ENCODE measurements around the gene EOMES.

EOMES gene

DNA sequence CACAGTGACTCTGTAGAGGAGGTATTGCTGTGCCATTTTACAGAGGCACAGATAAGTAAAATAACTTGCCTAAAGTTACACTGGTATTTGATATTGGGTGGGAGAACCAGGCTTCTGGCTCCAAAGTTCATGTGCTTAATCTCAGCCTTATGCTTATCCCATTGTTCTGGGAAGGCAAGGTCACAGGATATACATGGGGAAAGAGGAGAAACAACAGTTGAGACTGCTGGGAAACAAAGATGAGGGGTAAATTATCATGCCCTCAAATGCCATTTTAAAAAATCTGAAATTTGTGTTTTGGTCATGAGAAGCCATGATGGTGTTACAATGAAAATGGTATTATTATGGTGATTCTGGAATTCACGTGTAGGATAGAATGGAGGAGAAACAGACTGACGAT is 54.4 kb downstream of the EOMES start:
- no peak overlapping the region for H2AFZ ChIP-seq (ENCODE audit: low read depth, low read length)
- no peak overlapping the region for H3K9ac ChIP-seq (ENCODE audit: low read depth, low read length)
- H3K79me2 ChIP-seq (ENCODE audit: insufficient read depth, low read length), result no peaks in the 10 kb centered on the region
- H3K36me3 ChIP-seq (ENCODE audit: insufficient read depth, low read length), result no peaks in the 10 kb centered on the region
- no peak overlapping the region for H3K4me3 ChIP-seq (ENCODE audit: low read depth in 1 of 2, low read length in 2 of 2)
- H3K27ac ChIP-seq (ENCODE audit: low read length), result no peak overlapping the region
- peaks cover 11% of the 10 kb centered on the region for H3K4me1 ChIP-seq (ENCODE audit: insufficient read depth, low read length)
- ATAC-seq (ENCODE audit: insufficient read depth, low read depth) (no peak), DNase-seq (no peak)
- no peaks in the 10 kb centered on the region for H3K9me3 ChIP-seq (ENCODE audit: insufficient read depth, low read length, severe bottlenecking)
- H4K20me1 ChIP-seq (ENCODE audit: insufficient read depth, low read length), result no peaks in the 10 kb centered on the region
- no peaks in the 10 kb centered on the region for H3K27me3 ChIP-seq (ENCODE audit: insufficient read depth, low read length, poor library complexity)
- no peak for TF ChIP-seq EZH2 (IDR thresholded peaks at IDR 0.05; ENCODE audit: borderline replicate concordance, low read depth, low read length, severe bottlenecking)
- TF ChIP-seq, protein P1, sequence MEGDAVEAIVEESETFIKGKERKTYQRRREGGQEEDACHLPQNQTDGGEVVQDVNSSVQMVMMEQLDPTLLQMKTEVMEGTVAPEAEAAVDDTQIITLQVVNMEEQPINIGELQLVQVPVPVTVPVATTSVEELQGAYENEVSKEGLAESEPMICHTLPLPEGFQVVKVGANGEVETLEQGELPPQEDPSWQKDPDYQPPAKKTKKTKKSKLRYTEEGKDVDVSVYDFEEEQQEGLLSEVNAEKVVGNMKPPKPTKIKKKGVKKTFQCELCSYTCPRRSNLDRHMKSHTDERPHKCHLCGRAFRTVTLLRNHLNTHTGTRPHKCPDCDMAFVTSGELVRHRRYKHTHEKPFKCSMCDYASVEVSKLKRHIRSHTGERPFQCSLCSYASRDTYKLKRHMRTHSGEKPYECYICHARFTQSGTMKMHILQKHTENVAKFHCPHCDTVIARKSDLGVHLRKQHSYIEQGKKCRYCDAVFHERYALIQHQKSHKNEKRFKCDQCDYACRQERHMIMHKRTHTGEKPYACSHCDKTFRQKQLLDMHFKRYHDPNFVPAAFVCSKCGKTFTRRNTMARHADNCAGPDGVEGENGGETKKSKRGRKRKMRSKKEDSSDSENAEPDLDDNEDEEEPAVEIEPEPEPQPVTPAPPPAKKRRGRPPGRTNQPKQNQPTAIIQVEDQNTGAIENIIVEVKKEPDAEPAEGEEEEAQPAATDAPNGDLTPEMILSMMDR (IDR thresholded peaks at IDR 0.05; ENCODE audit: borderline replicate concordance, extremely low read depth, low read length, poor library complexity, severe bottlenecking), result no peak
- no peak overlapping the region for H3K4me2 ChIP-seq (ENCODE audit: insufficient read depth, low read length)

- Histone ChIP-seq H3K9me3 (ENCODE audit: insufficient read depth, low read length, severe bottlenecking) (no peaks in the 10 kb centered on the region), H3K27ac (ENCODE audit: low read length) (peak overlapping the region; percentile 44), H3K9ac (ENCODE audit: low read depth, low read length) (no peak overlapping the region), H3K36me3 (ENCODE audit: insufficient read depth, low read length) (no peaks in the 10 kb centered on the region), H3K4me1 (ENCODE audit: insufficient read depth, low read length) (peaks cover 11% of the 10 kb centered on the region), H3K4me3 (ENCODE audit: low read depth in 1 of 2, low read length in 2 of 2) (no peak overlapping the region), H3K4me2 (ENCODE audit: insufficient read depth, low read length) (no peak overlapping the region), H4K20me1 (ENCODE audit: insufficient read depth, low read length) (no peaks in the 10 kb centered on the region), H3K79me2 (ENCODE audit: insufficient read depth, low read length) (no peaks in the 10 kb centered on the region), H3K27me3 (ENCODE audit: insufficient read depth, low read length, poor library complexity) (no peaks in the 10 kb centered on the region), H2AFZ (ENCODE audit: low read depth, low read length) (peak overlapping the region; percentile 42; the same call in 1 of the 2 replicates)
- peak; percentile 26 for DNase-seq
- TF ChIP-seq, protein P1 (IDR thresholded peaks at IDR 0.05; ENCODE audit: borderline replicate concordance, extremely low read depth, low read length, poor library complexity, severe bottlenecking), result no peak
- no peak for TF ChIP-seq EZH2 (IDR thresholded peaks at IDR 0.05; ENCODE audit: borderline replicate concordance, low read depth, low read length, severe bottlenecking)
- peak; percentile 54 for ATAC-seq (ENCODE audit: insufficient read depth, low read depth)
Measured at GRCh38 chr3:27666708-27667107, 55.4 kb downstream of the EOMES start.

DNA sequence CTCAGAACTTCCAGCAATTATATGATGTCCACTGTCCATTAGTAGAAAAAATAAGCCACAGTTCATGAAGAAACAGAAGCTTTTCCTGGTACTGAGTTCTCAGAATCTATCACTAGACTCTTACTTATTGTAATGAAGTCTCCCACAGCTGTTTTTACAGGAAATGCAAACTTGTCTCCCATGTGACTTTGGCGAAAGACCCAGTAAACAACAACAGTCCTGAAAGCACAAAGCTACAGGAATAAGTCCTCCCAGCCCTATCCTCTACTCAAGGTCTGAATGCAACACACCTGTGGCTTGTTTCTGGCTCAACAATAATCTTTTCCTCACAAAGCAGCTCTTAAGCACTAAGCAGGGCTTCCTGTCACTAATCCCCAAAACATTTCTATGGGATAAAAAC is 55.9 kb downstream of the EOMES start:
- Histone ChIP-seq H4K20me1 (ENCODE audit: insufficient read depth, low read length) (no peaks in the 10 kb centered on the region), H3K27ac (ENCODE audit: low read length) (peak overlapping the region; percentile 44), H2AFZ (ENCODE audit: low read depth, low read length) (peak overlapping the region; percentile 42; the same call in 1 of the 2 replicates), H3K79me2 (ENCODE audit: insufficient read depth, low read length) (no peaks in the 10 kb centered on the region), H3K4me3 (ENCODE audit: low read depth in 1 of 2, low read length in 2 of 2) (no peak overlapping the region), H3K4me2 (ENCODE audit: insufficient read depth, low read length) (no peak overlapping the region), H3K27me3 (ENCODE audit: insufficient read depth, low read length, poor library complexity) (no peaks in the 10 kb centered on the region), H3K9ac (ENCODE audit: low read depth, low read length) (no peak overlapping the region), H3K4me1 (ENCODE audit: insufficient read depth, low read length) (peaks cover 11% of the 10 kb centered on the region), H3K9me3 (ENCODE audit: insufficient read depth, low read length, severe bottlenecking) (no peaks in the 10 kb centered on the region), H3K36me3 (ENCODE audit: insufficient read depth, low read length) (no peaks in the 10 kb centered on the region)
- peak; percentile 54 for ATAC-seq (ENCODE audit: insufficient read depth, low read depth)
- no peak for DNase-seq
- no peak for TF ChIP-seq EZH2 (IDR thresholded peaks at IDR 0.05; ENCODE audit: borderline replicate concordance, low read depth, low read length, severe bottlenecking)
- TF ChIP-seq, protein P1 (IDR thresholded peaks at IDR 0.05; ENCODE audit: borderline replicate concordance, extremely low read depth, low read length, poor library complexity, severe bottlenecking), result no peak

Measured in DND-41 (cell line).